HG03103 (cell line): ENCODE measurements around the gene PCDHGA11.
"Not testable (repeated sequence)": the region's sequence is repeated elsewhere in the genome, so short reads cannot be mapped to it uniquely, and the experiment has no call there.

Experiments used
- ATAC-seq: cut with Tn5 transposase; IDR thresholded peaks from one replicate; pipeline ENCODE4 v1.9.1; 2021; ENCODE audit warnings: low read depth; ENCODE audit not compliant: unreplicated experiment

The PCDHGA11 gene

GRCh38 chr5:141427783-141428426 is 7.1 kb downstream of the PCDHGA11 start:
- no peak for ATAC-seq

GRCh38 chr5:141430332-141431113 is 9.7 kb downstream of the PCDHGA11 start, which contains the start of gene PCDHGA12:
Gene PCDHGA12 (plus strand): TSS chr5:141430507. CDS start chr5:141430760, 253 bp downstream.
- ATAC-seq = peak; percentile 80

GRCh38 chr5:141431286-141431685 is 10.4 kb downstream of the PCDHGA11 start:
- ATAC-seq = peak; percentile 49

GRCh38 chr5:141432308-141432707 is 11.5 kb downstream of the PCDHGA11 start:
- ATAC-seq = not testable (repeated sequence)

GRCh38 chr5:141432726-141433125 is 11.9 kb downstream of the PCDHGA11 start:
- not testable (repeated sequence) for ATAC-seq

GRCh38 chr5:141434006-141434405 is 13.2 kb downstream of the PCDHGA11 start:
- no peak for ATAC-seq

- ATAC-seq = no peak
Observed at GRCh38 chr5:141437221-141437620, 16.4 kb downstream of the PCDHGA11 start.

- ATAC-seq = no peak
Observed at GRCh38 chr5:141439411-141440141, 18.7 kb downstream of the PCDHGA11 start.

- ATAC-seq = no peak
Observed at GRCh38 chr5:141440341-141440740, 19.5 kb downstream of the PCDHGA11 start.

- no peak for ATAC-seq
Observed at GRCh38 chr5:141441571-141442170, 20.8 kb downstream of the PCDHGA11 start.

- ATAC-seq = no peak
Observed at GRCh38 chr5:141465351-141465750, 44.5 kb downstream of the PCDHGA11 start.
